ENCODE measurements around the gene CDYL2. TPM values are rescaled to one million over a fixed set of nuclear protein-coding genes. Genes with fewer than 3 reads are reported as not detected.

CDYL2 gene
- total RNA-seq, 4 donors from 2014 or later = 0.80 to 2.8 (median 1.8) TPM

GRCh38 chr16:80710918-80711317 lies 93.5 kb downstream of the CDYL2 start:
- DNase-seq (no peak), ATAC-seq (no peak)
- intact Hi-C loops (cut with DNase I; ENCODE audit: low total_unique reads) = no loop called here
- no peaks in the 10 kb centered on the region for H3K27me3 ChIP-seq
- H3K27ac ChIP-seq = no peak overlapping the region
- TF ChIP-seq POLR2A (IDR thresholded peaks at IDR 0.05) (no peak), CTCF (IDR thresholded peaks at IDR 0.05 in 4 of 5, conservative IDR thresholded peaks at IDR 0.05 in 1 of 5) (no peak)
- no peaks in the 10 kb centered on the region for H3K36me3 ChIP-seq
- H3K4me3 ChIP-seq = no peak overlapping the region
- no peaks in the 10 kb centered on the region for H3K9me3 ChIP-seq
- in situ Hi-C loops (cut with MboI; ENCODE audit: low sequenced_read_pairs in 4 of 4) = no loop called here
- H3K4me1 ChIP-seq = no peaks in the 10 kb centered on the region

GRCh38 chr16:80708823-80709222 lies 95.6 kb downstream of the CDYL2 start:
- no peak for ATAC-seq

GRCh38 chr16:80707686-80708085 lies 96.7 kb downstream of the CDYL2 start:
- intact Hi-C loops (cut with DNase I; ENCODE audit: low total_unique reads) = no loop called here
- ATAC-seq (no peak), DNase-seq (no peak)
- H3K36me3 ChIP-seq = no peaks in the 10 kb centered on the region
- no peaks in the 10 kb centered on the region for H3K27me3 ChIP-seq
- no peaks in the 10 kb centered on the region for H3K9me3 ChIP-seq
- H3K4me1 ChIP-seq = no peaks in the 10 kb centered on the region
- H3K4me3 ChIP-seq = no peak overlapping the region
- in situ Hi-C loops (cut with MboI; ENCODE audit: low sequenced_read_pairs in 4 of 4) = no loop called here
- TF ChIP-seq CTCF (IDR thresholded peaks at IDR 0.05 in 4 of 5, conservative IDR thresholded peaks at IDR 0.05 in 1 of 5) (no peak), POLR2A (IDR thresholded peaks at IDR 0.05) (no peak)
- H3K27ac ChIP-seq = no peak overlapping the region

More at GRCh38 chr16:80708823-80709222, 95.6 kb downstream of the CDYL2 start:
- no peak overlapping the region for H3K4me3 ChIP-seq
- H3K9me3 ChIP-seq = no peaks in the 10 kb centered on the region
- DNase-seq = no peak
- H3K27ac ChIP-seq = no peak overlapping the region
- in situ Hi-C loops (cut with MboI; ENCODE audit: low sequenced_read_pairs in 4 of 4) (no loop called here), intact Hi-C loops (cut with DNase I; ENCODE audit: low total_unique reads) (no loop called here)
- TF ChIP-seq POLR2A (IDR thresholded peaks at IDR 0.05) = no peak
- TF ChIP-seq CTCF (IDR thresholded peaks at IDR 0.05 in 4 of 5, conservative IDR thresholded peaks at IDR 0.05 in 1 of 5) = no peak
- H3K36me3 ChIP-seq = no peaks in the 10 kb centered on the region
- H3K4me1 ChIP-seq = no peaks in the 10 kb centered on the region
- no peaks in the 10 kb centered on the region for H3K27me3 ChIP-seq

- Histone ChIP-seq H3K4me1 (no peaks in the 10 kb centered on the region), H3K4me3 (no peak overlapping the region), H3K27me3 (no peaks in the 10 kb centered on the region), H3K27ac (no peak overlapping the region), H3K36me3 (no peaks in the 10 kb centered on the region), H3K9me3 (no peaks in the 10 kb centered on the region)
- no peak for ATAC-seq
- DNase-seq = no peak
- intact Hi-C loops (cut with DNase I; ENCODE audit: low total_unique reads) = no loop called here
- in situ Hi-C loops (cut with MboI; ENCODE audit: low sequenced_read_pairs in 4 of 4) = no loop called here
- no peak for TF ChIP-seq CTCF (IDR thresholded peaks at IDR 0.05 in 4 of 5, conservative IDR thresholded peaks at IDR 0.05 in 1 of 5)
- TF ChIP-seq POLR2A (IDR thresholded peaks at IDR 0.05) = no peak
These were observed 98.8 kb downstream of the CDYL2 start for GRCh38 chr16:80705596-80705995.
